ENCODE measurements around the gene DPYD.

DPYD gene

GRCh38 chr1:97712980-97713379 lies 207.9 kb downstream of the DPYD start:
- no peak for DNase-seq (ENCODE audit: low read depth, low spot score)

- no peak for DNase-seq (ENCODE audit: low read depth, low spot score)
These were observed 209.0 kb downstream of the DPYD start for GRCh38 chr1:97711858-97712257.

GRCh38 chr1:97693601-97694000 lies 227.2 kb downstream of the DPYD start:
- DNase-seq (ENCODE audit: low read depth, low spot score) = no peak

GRCh38 chr1:97691325-97691724 lies 229.5 kb downstream of the DPYD start:
- no peak for DNase-seq (ENCODE audit: low read depth, low spot score)

- DNase-seq (ENCODE audit: low read depth, low spot score) = no peak
These were observed 235.5 kb downstream of the DPYD start for GRCh38 chr1:97685360-97685759.

- no peak for DNase-seq (ENCODE audit: low read depth, low spot score)
These were observed 239.9 kb downstream of the DPYD start for GRCh38 chr1:97680894-97681293.

- no peak for DNase-seq (ENCODE audit: low read depth, low spot score)
These were observed 240.4 kb downstream of the DPYD start for GRCh38 chr1:97680470-97680869.

GRCh38 chr1:97677702-97678101 lies 243.1 kb downstream of the DPYD start:
- no peak for DNase-seq (ENCODE audit: low read depth, low spot score)

GRCh38 chr1:97674517-97674916 lies 246.3 kb downstream of the DPYD start:
- no peak for DNase-seq (ENCODE audit: low read depth, low spot score)

- no peak for DNase-seq (ENCODE audit: low read depth, low spot score)
These were observed 251.9 kb downstream of the DPYD start for GRCh38 chr1:97668945-97669344.

GRCh38 chr1:97660431-97661105 lies 260.3 kb downstream of the DPYD start:
- no peak for DNase-seq (ENCODE audit: low read depth, low spot score)

GRCh38 chr1:97654876-97655585 lies 265.8 kb downstream of the DPYD start:
- no peak for DNase-seq (ENCODE audit: low read depth, low spot score)

GRCh38 chr1:97651250-97651649 lies 269.6 kb downstream of the DPYD start:
- no peak for DNase-seq (ENCODE audit: low read depth, low spot score)

- no peak for DNase-seq (ENCODE audit: low read depth, low spot score)
These were observed 271.2 kb downstream of the DPYD start for GRCh38 chr1:97649591-97649990.

GRCh38 chr1:97647776-97648175 lies 273.1 kb downstream of the DPYD start:
- no peak for DNase-seq (ENCODE audit: low read depth, low spot score)

GRCh38 chr1:97646071-97646470 lies 274.8 kb downstream of the DPYD start:
- no peak for DNase-seq (ENCODE audit: low read depth, low spot score)

GRCh38 chr1:97640677-97641076 lies 280.2 kb downstream of the DPYD start:
- DNase-seq (ENCODE audit: low read depth, low spot score) = no peak

- DNase-seq (ENCODE audit: low read depth, low spot score) = no peak
These were observed 283.9 kb downstream of the DPYD start for GRCh38 chr1:97636941-97637340.

- DNase-seq (ENCODE audit: low read depth, low spot score) = no peak
These were observed 286.1 kb downstream of the DPYD start for GRCh38 chr1:97634758-97635157.

GRCh38 chr1:97632776-97633175 lies 288.1 kb downstream of the DPYD start:
- no peak for DNase-seq (ENCODE audit: low read depth, low spot score)

GRCh38 chr1:97632075-97632474 lies 288.8 kb downstream of the DPYD start:
- DNase-seq (ENCODE audit: low read depth, low spot score) = no peak

GRCh38 chr1:97630948-97631347 lies 289.9 kb downstream of the DPYD start:
- DNase-seq (ENCODE audit: low read depth, low spot score) = no peak

GRCh38 chr1:97630281-97630680 lies 290.6 kb downstream of the DPYD start:
- DNase-seq (ENCODE audit: low read depth, low spot score) = no peak
